GM23338 (cell line): ENCODE measurements around the gene PDE6H.

Experiments
- CREB1 ChIP-seq: fragments of 250-450 bp; sonication (Bioruptor Pico); IDR thresholded peaks from 2 replicates; pipeline ENCODE4 v1.5.0; 2020; ENCODE audit warnings: low read depth, mild to moderate bottlenecking, moderate library complexity
- CTCF ChIP-seq, 2 experiments: fragments of 200-600 bp in 1 of 2; sonication (generic) in 1 of 2; conservative IDR thresholded peaks; 2 replicates each; pipeline versions ENCODE4 v1.5.1 to v1.6.1; 2016 to 2017; ENCODE audit warnings: antibody characterized with exemption in 2 of 2, low read depth in 2 of 2, mild to moderate bottlenecking in 2 of 2, moderate library complexity in 1 of 2
- ETS1 ChIP-seq: IDR thresholded peaks from 2 replicates; pipeline ENCODE4 v1.6.1; 2016; ENCODE audit warnings: antibody characterized with exemption
- EZH2 ChIP-seq: fragments of 200-600 bp; sonication (generic); IDR thresholded peaks from one replicate; pipeline ENCODE4 v1.8.0; 2017; ENCODE audit warnings: antibody characterized with exemption, mild to moderate bottlenecking, low read depth; ENCODE audit not compliant: unreplicated experiment
- EZH2phosphoT487 ChIP-seq: fragments of 200-600 bp; sonication (generic); IDR thresholded peaks from one replicate; pipeline ENCODE4 v1.8.1; 2018; ENCODE audit warnings: antibody characterized with exemption; ENCODE audit not compliant: unreplicated experiment
- JUNB ChIP-seq: IDR thresholded peaks from one replicate; pipeline ENCODE4 v1.6.1; 2016; ENCODE audit warnings: antibody characterized with exemption; ENCODE audit not compliant: unreplicated experiment
- NANOG ChIP-seq: IDR thresholded peaks from 2 replicates; pipeline ENCODE4 v1.6.1; 2016; ENCODE audit warnings: antibody characterized with exemption, borderline replicate concordance
- POLR2AphosphoS5 ChIP-seq: IDR thresholded peaks from 2 replicates; pipeline ENCODE4 v1.6.1; 2016; ENCODE audit warnings: antibody characterized with exemption, low read depth
- REST ChIP-seq: IDR thresholded peaks from one replicate; pipeline ENCODE4 v1.6.1; 2018; ENCODE audit warnings: antibody characterized with exemption; ENCODE audit not compliant: unreplicated experiment

- TF ChIP-seq CREB1 (CRISPR knock-in tag) (no peak), CTCF (conservative IDR thresholded peaks at IDR 0.05; ENCODE audit: low read depth in 2 of 2) (no peak), EZH2phosphoT487 (no peak), EZH2 (no peak), REST (no peak), ETS1 (no peak), POLR2AphosphoS5 (no peak), JUNB (no peak), NANOG (no peak)
Measured at GRCh38 chr12:14950982-14951746, 21.7 kb upstream of the PDE6H start.
